ENCODE results near the gene MRPL2.
A peak's percentile ranks its signal among the peaks of the same experiment; 100 is the strongest.

Gene MRPL2

GRCh38 chr6:43060034-43060754 is 960 bp upstream of the MRPL2 start:
- no peak for TF ChIP-seq CTCF (conservative IDR thresholded peaks at IDR 0.05; ENCODE audit: low read depth, low read length)
- H3K4me3 ChIP-seq (ENCODE audit: low read length): peak overlapping the region; percentile 99
- no peak for DNase-seq (ENCODE audit: low read depth)

GRCh38 chr6:43058531-43058930 is 703 bp downstream of the MRPL2 start:
- DNase-seq (ENCODE audit: low read depth): no peak
- H3K4me3 ChIP-seq (ENCODE audit: low read length): peak overlapping the region; percentile 99
- TF ChIP-seq CTCF (conservative IDR thresholded peaks at IDR 0.05; ENCODE audit: low read depth, low read length): no peak

GRCh38 chr6:43055966-43056365 is 3.3 kb downstream of the MRPL2 start:
- TF ChIP-seq CTCF (conservative IDR thresholded peaks at IDR 0.05; ENCODE audit: low read depth, low read length): no peak
- H3K4me3 ChIP-seq (ENCODE audit: low read length): no peak overlapping the region
- no peak for DNase-seq (ENCODE audit: low read depth)

- no peak for TF ChIP-seq CTCF (conservative IDR thresholded peaks at IDR 0.05; ENCODE audit: low read depth, low read length)
- H3K4me3 ChIP-seq (ENCODE audit: low read length): peak overlapping the region; percentile 82
- DNase-seq (ENCODE audit: low read depth): no peak
Measured at GRCh38 chr6:43054206-43054943, 4.9 kb downstream of the MRPL2 start.

GRCh38 chr6:43053545-43054205 is 5.6 kb downstream of the MRPL2 start, which contains the start of gene CUL7:
Gene CUL7 (minus strand): TSS chr6:43053851. CDS start chr6:43052788, 1,063 bp downstream.
- TF ChIP-seq CTCF (conservative IDR thresholded peaks at IDR 0.05; ENCODE audit: low read depth, low read length): no peak
- peak; percentile 74 for DNase-seq (ENCODE audit: low read depth)
- H3K4me3 ChIP-seq (ENCODE audit: low read length): peak within 1 kb of the TSS; percentile 82

GRCh38 chr6:43052842-43053544 is 6.2 kb downstream of the MRPL2 start:
- peak overlapping the region; percentile 82 for H3K4me3 ChIP-seq (ENCODE audit: low read length)
- no peak for DNase-seq (ENCODE audit: low read depth)
- no peak for TF ChIP-seq CTCF (conservative IDR thresholded peaks at IDR 0.05; ENCODE audit: low read depth, low read length)
